Activated T-helper 17 cell treated with anti-CD3 and anti-CD28 coated beads, Interleukin-2, amount 50 U/mL, for 72 hours (primary cell): ENCODE results near the gene SIGMAR1. TPM values are rescaled to one million over a fixed set of nuclear protein-coding genes. Genes with fewer than 3 reads are reported as not detected.
A peak's percentile ranks its signal among the peaks of the same experiment; 100 is the strongest.

Experiments used
- ATAC-seq: fragments of 150-1000 bp; cut with Tn5 transposase; replicated peaks from 2 replicates; pipeline ENCODE4 v1.10.0; 2021; ENCODE audit warnings: mild to moderate bottlenecking, moderate library complexity
- H3K27ac Mint-ChIP-seq: one replicate; pipeline ENCODE4 v1.8.0; 2022; ENCODE audit warnings: mixed read lengths
- H3K27me3 Mint-ChIP-seq: one replicate; pipeline ENCODE4 v1.8.0; 2022; ENCODE audit warnings: mixed read lengths
- H3K36me3 Mint-ChIP-seq: one replicate; pipeline ENCODE4 v1.8.0; 2022; ENCODE audit warnings: low read depth, mild to moderate bottlenecking, mixed read lengths
- H3K4me1 Mint-ChIP-seq: one replicate; pipeline ENCODE4 v1.8.0; 2022; ENCODE audit warnings: mixed read lengths
- H3K4me3 Mint-ChIP-seq: one replicate; pipeline ENCODE4 v1.8.0; 2022; ENCODE audit warnings: mild to moderate bottlenecking, mixed read lengths
- H3K9me3 Mint-ChIP-seq: one replicate; pipeline ENCODE4 v1.8.0; 2022; ENCODE audit warnings: mixed read lengths
- total RNA-seq, 2 donors: library from RNA; stranded (reverse); gene quantifications; one replicate each; pipeline ENCODE4 v1.2.3, GENCODE V29; 2022

Gene SIGMAR1
- total RNA-seq, 2 donors from 2014 or later, result 42.6 to 75.3 TPM

DNA sequence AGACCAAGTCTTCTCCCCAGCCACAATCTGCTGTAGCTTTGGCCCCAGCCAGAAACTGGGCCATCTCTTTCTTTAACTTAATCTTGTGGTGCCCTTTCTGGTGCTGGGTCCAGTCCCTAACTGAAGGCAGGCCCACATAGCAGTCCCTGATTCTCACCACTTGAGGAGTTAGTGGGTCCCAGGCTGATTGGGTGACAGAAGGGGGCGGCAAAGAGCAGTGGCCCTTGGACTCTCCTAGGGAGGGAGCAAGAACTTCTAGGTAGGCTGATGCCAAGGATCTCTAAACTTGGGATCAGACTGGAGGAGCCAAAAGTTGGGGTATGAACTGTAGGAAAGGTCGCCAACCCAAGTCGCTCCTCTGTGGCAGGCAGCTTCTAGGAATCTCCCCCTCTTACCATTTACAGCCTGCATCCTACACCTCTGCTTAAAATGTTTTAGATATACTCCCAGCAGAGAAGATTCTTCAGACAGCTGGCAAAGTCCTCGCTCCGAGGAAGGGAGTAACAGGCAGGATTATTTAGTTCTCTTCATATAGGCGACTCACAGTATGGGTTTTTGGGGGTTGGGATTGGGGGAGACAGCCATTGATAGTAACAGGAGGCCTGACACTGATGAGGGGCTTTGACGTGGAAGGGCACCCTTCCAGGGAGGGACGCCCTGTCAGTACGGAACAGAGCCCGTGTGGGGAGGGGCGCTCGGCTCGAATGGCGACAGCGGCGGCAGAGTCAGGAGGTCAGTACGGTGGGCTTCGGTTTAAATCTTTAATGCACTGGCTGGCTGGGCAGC is 26.9 kb upstream of the SIGMAR1 start:
- Mint-ChIP-seq H3K4me1 (peaks cover 36% of the 10 kb centered on the region), H3K36me3 (peaks cover 14% of the 10 kb centered on the region), H3K4me3 (peak overlapping the region; percentile 89), H3K27me3 (no peaks in the 10 kb centered on the region), H3K27ac (peak overlapping the region; percentile 79), H3K9me3 (peaks cover 8% of the 10 kb centered on the region)
- peak; percentile 55 for ATAC-seq

- H3K9me3 Mint-ChIP-seq, result no peaks in the 10 kb centered on the region
- peak overlapping the region; percentile 89 for H3K4me3 Mint-ChIP-seq
- ATAC-seq, result no peak
- peaks cover 36% of the 10 kb centered on the region for H3K4me1 Mint-ChIP-seq
- peaks cover 9% of the 10 kb centered on the region for H3K36me3 Mint-ChIP-seq
- peak overlapping the region; percentile 79 for H3K27ac Mint-ChIP-seq
- no peaks in the 10 kb centered on the region for H3K27me3 Mint-ChIP-seq
Measured at GRCh38 chr9:34663303-34663605, 25.7 kb upstream of the SIGMAR1 start.

- Mint-ChIP-seq H3K27me3 (no peaks in the 10 kb centered on the region), H3K36me3 (peaks cover 9% of the 10 kb centered on the region), H3K4me3 (peak within 1 kb of the TSS; percentile 89), H3K9me3 (no peaks in the 10 kb centered on the region), H3K4me1 (peaks cover 36% of the 10 kb centered on the region), H3K27ac (peak within 1 kb of the TSS; percentile 79)
- no peak for ATAC-seq
Measured at GRCh38 chr9:34662526-34663302, 25.1 kb upstream of the SIGMAR1 start, which contains the start of gene CCL27. Gene CCL27 (minus strand): TSS chr9:34662657. CDS start chr9:34662633, 24 bp downstream.

GRCh38 chr9:34659592-34660253 is 22.1 kb upstream of the SIGMAR1 start:
- H3K4me1 Mint-ChIP-seq, result peaks cover 41% of the 10 kb centered on the region
- peaks cover 9% of the 10 kb centered on the region for H3K36me3 Mint-ChIP-seq
- no peaks in the 10 kb centered on the region for H3K9me3 Mint-ChIP-seq
- no peak overlapping the region for H3K27ac Mint-ChIP-seq
- ATAC-seq, result peak; percentile 24
- no peaks in the 10 kb centered on the region for H3K27me3 Mint-ChIP-seq
- no peak overlapping the region for H3K4me3 Mint-ChIP-seq

DNA sequence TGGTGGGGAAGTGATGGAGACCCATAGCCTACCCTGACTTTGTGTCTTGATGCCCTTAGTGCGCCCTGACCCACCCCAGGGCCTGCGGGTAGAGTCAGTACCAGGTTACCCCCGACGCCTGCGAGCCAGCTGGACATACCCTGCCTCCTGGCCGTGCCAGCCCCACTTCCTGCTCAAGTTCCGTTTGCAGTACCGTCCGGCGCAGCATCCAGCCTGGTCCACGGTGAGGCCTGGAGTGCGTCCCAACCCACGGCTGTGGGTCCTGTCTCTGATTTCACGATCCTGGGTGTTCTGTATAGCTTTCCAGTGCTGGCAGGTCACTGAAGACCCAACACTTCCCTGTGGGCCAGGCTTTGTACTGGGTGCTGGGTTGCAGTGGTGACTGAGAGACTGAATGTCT is 20.9 kb upstream of the SIGMAR1 start:
- H3K9me3 Mint-ChIP-seq, result no peaks in the 10 kb centered on the region
- H3K36me3 Mint-ChIP-seq, result peaks cover 9% of the 10 kb centered on the region
- ATAC-seq, result no peak
- peaks cover 33% of the 10 kb centered on the region for H3K4me1 Mint-ChIP-seq
- H3K27me3 Mint-ChIP-seq, result no peaks in the 10 kb centered on the region
- no peak overlapping the region for H3K4me3 Mint-ChIP-seq
- peak overlapping the region; percentile 20 for H3K27ac Mint-ChIP-seq

- Mint-ChIP-seq H3K27me3 (no peaks in the 10 kb centered on the region), H3K4me3 (no peak overlapping the region), H3K36me3 (peaks cover 9% of the 10 kb centered on the region), H3K4me1 (peaks cover 36% of the 10 kb centered on the region), H3K27ac (no peak overlapping the region), H3K9me3 (no peaks in the 10 kb centered on the region)
- ATAC-seq, result no peak
Measured at GRCh38 chr9:34656992-34657391, 19.4 kb upstream of the SIGMAR1 start.

GRCh38 chr9:34655394-34655793 is 17.8 kb upstream of the SIGMAR1 start:
- peaks cover 10% of the 10 kb centered on the region for H3K36me3 Mint-ChIP-seq
- H3K27me3 Mint-ChIP-seq, result no peaks in the 10 kb centered on the region
- no peaks in the 10 kb centered on the region for H3K9me3 Mint-ChIP-seq
- no peak for ATAC-seq
- peak overlapping the region; percentile 80 for H3K27ac Mint-ChIP-seq
- peaks cover 28% of the 10 kb centered on the region for H3K4me1 Mint-ChIP-seq
- H3K4me3 Mint-ChIP-seq, result no peak overlapping the region

DNA sequence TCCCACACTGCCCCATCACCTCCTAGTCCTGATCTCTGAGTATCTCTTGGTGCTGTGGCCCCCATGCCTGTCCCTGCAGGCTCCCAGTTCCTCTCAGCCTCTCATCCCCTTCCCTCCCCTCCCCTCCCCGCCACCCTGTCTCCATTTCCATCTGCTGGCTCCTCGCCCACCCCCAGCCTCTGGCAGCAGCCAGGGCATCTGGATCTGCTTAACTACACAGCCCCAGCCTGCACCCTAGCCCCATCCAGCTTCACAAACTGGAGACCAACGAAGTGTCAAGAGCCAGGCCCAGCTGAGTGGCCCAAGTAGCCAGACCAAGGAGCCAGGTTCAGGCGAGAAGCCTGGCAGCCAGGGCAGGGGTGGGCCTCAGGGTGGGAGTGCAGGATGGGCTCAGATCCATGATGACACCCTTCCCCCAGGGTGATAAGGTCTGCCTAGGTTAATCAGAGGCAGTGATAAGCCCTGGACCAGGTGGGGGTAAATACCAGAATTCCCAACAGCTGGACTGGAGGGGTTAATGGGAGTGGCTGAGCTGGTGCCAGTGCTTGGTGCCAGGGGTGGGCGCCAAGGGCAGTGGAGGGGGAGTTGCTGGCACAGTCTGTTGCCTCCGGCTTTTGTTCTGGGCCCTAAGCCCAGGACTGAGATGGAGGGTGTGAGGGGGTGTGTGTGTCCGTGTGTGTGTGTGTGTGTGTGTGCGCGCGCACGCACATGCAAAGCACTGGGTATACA is 16.9 kb upstream of the SIGMAR1 start:
- ATAC-seq, result no peak
- Mint-ChIP-seq H3K9me3 (no peaks in the 10 kb centered on the region), H3K4me1 (peaks cover 27% of the 10 kb centered on the region), H3K27me3 (no peaks in the 10 kb centered on the region), H3K4me3 (no peak overlapping the region), H3K27ac (no peak overlapping the region), H3K36me3 (peaks cover 15% of the 10 kb centered on the region)

GRCh38 chr9:34653151-34654072 is 15.8 kb upstream of the SIGMAR1 start:
- peak overlapping the region; percentile 79 for H3K27ac Mint-ChIP-seq
- peaks cover 26% of the 10 kb centered on the region for H3K36me3 Mint-ChIP-seq
- no peaks in the 10 kb centered on the region for H3K9me3 Mint-ChIP-seq
- peaks cover 35% of the 10 kb centered on the region for H3K4me1 Mint-ChIP-seq
- H3K27me3 Mint-ChIP-seq, result no peaks in the 10 kb centered on the region
- H3K4me3 Mint-ChIP-seq, result peak overlapping the region; percentile 8
- no peak for ATAC-seq

DNA sequence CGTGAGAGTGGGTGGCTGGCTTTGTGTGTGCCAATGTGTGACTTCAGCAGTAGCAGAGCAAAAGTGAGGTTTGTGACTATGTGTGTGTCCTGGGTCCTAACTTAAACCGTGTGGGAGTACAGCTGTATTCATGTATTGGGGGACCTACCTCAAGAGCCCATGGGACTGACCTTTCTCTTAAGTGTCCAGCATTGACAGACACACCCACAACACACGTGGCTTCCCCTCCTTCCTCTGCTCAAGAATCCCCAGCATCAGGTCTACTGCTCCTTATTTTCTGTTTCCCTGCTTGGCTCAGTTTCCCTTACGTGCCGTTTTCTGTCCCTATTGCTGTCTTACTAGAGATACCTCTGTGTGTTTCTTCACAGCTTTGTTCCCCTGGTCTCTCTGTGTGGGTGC is 15.0 kb upstream of the SIGMAR1 start:
- peaks cover 34% of the 10 kb centered on the region for H3K36me3 Mint-ChIP-seq
- no peak for ATAC-seq

GRCh38 chr9:34651876-34652601 is 14.5 kb upstream of the SIGMAR1 start, which contains the start of gene IL11RA:
Gene IL11RA (plus strand): TSS chr9:34652185. CDS start chr9:34655218, 3,033 bp downstream.
- Mint-ChIP-seq H3K9me3 (no peaks in the 10 kb centered on the region), H3K4me3 (peak within 1 kb of the TSS; percentile 69), H3K27me3 (no peaks in the 10 kb centered on the region), H3K27ac (peak within 1 kb of the TSS; percentile 79), H3K36me3 (peaks cover 39% of the 10 kb centered on the region), H3K4me1 (peaks cover 45% of the 10 kb centered on the region)
- peak; percentile 92 for ATAC-seq

More for the DNA sequence above, 15.0 kb upstream of the SIGMAR1 start:
- Mint-ChIP-seq H3K9me3 (no peaks in the 10 kb centered on the region), H3K4me3 (peak overlapping the region; percentile 69), H3K4me1 (peaks cover 42% of the 10 kb centered on the region), H3K27ac (peak overlapping the region; percentile 79), H3K27me3 (no peaks in the 10 kb centered on the region)

DNA sequence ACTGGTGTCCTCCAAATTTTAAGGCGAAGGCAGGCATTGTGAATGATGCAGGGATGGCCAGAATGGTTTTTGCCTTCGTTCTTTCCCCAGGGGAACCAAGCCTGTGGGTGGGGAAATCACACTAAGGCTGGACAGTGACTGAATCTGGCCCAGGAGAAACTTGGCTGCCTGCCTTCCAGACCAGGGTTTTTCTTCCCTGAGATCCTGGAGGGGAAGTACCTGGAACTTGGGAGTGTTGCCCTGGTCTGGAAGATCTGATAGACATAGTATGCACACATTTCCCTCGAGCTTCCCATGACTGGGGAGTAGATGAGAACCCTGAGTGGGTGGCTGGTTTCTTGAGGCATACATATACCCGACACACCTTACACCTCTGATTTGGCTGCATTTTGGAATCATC is 13.7 kb upstream of the SIGMAR1 start:
- Mint-ChIP-seq H3K9me3 (no peaks in the 10 kb centered on the region), H3K27me3 (no peaks in the 10 kb centered on the region), H3K4me3 (no peak overlapping the region), H3K36me3 (peaks cover 40% of the 10 kb centered on the region), H3K27ac (peak overlapping the region; percentile 79), H3K4me1 (peaks cover 45% of the 10 kb centered on the region)
- no peak for ATAC-seq

DNA sequence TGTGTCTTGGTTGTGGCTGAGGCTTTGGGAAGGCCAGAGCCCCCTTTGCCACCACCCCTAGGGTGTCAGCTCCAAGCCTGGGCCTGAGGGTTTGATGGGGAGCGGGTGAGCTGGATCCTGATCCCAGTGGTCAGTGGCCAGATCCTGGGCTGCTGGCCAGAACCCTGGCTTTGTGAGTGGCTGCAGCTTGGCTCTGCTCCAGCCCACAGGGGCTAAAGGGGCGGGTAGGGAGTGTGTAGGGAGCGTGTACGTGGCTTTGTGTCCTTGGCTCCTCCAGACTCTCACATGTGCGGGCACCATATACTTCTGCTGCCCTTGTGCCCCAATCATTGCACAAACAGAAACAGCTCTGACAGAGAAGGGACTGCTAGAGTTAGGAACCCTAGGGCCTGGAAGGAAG is 13.2 kb upstream of the SIGMAR1 start:
- no peaks in the 10 kb centered on the region for H3K9me3 Mint-ChIP-seq
- H3K4me3 Mint-ChIP-seq, result no peak overlapping the region
- ATAC-seq, result no peak
- no peaks in the 10 kb centered on the region for H3K27me3 Mint-ChIP-seq
- H3K27ac Mint-ChIP-seq, result no peak overlapping the region
- peaks cover 40% of the 10 kb centered on the region for H3K36me3 Mint-ChIP-seq
- peaks cover 45% of the 10 kb centered on the region for H3K4me1 Mint-ChIP-seq
